Stimulated activated CD8-positive, alpha-beta memory T cell treated with anti-CD3 and anti-CD28 coated beads, Interleukin-12 subunit alpha, Interleukin-12 subunit beta, amount 100 ng/mL, for 24 hours (primary cell): ENCODE results near the gene UBE2D2.
"Not testable (repeated sequence)": the region's sequence is repeated elsewhere in the genome, so short reads cannot be mapped to it uniquely, and the experiment has no call there.

Source experiments
- DNase-seq: peaks from one replicate; pipeline ENCODE4 v3.0.0-alpha.2; 2020; ENCODE audit errors: extremely low read depth

Gene UBE2D2

DNA sequence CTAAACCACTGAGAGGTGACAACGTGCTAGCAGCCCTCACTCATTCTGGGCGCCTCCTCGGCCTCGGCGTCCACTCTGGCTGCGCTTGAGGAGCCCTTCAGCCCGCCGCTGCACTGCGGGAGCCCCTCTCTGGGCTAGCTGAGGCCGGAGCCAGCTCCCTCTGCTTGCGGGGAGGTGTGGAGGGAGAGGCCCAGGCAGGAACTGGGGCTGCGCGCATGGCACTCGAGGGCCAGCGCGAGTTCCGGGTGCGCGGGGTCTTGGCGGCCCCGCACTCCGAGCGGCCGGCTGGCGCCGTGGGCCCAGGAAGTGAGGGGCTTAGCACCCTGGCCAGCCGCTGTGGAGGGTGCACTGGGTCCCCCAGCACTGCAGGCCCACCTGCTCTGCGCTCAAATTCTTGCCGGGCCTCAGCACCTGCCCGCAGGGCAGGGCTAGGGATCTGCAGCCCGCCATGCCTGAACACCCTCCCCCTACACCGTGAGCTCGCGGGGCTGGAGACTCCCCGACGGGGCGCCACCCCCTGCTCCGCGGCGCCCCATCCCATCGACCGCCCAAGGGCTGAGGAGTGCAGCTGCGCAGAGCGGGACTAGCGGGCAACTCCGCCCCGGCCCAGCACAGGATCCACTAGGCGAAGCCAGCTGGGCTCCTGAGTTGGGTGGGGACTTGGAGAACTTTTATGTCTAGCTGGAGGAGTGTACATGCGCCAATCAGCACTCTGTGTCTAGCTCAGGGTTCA is 11.8 kb upstream of the UBE2D2 start:
- DNase-seq = no peak

DNA sequence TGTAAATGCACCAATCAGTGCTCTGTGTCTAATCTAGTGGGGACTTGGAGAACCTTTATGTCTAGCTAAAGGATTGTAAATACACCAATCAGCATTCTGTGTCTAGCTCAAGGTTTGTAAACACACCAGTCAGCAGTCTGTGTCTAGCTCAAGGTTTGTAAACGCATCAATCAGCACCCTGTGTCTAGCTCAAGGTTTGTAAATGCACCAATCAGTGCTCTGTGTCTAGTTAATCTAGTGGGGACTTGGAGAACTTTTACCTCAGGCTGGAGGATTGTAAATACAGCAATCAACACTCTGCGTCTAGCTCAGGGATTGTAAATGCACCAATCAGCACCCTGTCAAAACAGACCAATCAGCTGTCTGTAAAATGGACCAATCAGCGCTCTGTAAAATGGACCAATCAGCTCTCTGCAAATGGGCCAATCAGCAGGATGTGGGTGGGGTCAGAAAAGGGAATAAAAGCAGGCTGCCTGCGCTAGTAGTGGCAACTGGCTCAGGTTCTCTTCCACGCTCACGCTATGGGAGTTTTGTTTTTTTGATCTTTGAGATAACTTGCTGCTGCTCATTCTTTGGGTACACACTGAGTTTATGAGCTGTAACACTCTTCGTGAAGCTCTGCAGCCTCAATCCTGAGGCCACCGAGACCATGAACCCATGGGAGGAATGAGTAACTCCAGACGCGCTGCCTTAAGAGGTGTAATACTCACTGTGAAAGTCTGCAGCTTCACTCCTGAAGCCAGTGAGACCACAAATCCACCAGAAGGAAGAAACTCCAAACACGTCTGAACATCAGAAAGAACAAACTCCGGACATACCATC is 10.9 kb upstream of the UBE2D2 start:
- not testable (repeated sequence) for DNase-seq

DNA sequence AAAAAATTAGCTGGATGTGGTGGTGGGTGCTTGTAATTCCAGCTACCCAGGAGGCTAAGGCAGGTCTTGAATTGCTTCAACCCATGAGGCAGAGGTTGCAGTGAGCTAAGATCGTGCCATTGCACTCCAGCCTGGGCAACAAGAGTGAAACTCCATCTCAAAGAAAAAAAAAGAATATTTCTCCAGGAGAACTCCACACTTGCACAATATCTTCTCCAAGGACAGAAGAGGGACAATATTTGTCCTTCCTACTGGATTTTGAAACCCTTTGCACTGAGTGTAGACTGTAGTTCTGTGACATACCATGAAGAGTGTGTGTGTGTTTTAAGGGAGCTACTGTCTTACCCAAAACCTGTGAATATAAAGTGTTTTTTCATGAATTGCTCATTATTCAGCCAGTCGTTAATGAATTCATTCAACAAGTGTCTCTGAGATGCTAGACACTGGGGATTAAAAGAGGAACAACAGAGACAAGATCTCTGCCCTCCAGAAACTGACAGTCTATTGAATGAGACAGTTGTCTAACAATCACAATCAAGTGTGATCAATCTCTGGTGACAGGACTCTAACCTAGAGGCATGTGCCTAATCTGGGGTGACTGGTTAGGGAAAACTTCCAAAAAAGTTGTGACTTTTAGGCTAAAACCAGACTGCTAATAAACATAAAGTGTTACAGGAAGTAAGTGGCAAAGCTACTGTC is 9.8 kb upstream of the UBE2D2 start:
- no peak for DNase-seq

DNA sequence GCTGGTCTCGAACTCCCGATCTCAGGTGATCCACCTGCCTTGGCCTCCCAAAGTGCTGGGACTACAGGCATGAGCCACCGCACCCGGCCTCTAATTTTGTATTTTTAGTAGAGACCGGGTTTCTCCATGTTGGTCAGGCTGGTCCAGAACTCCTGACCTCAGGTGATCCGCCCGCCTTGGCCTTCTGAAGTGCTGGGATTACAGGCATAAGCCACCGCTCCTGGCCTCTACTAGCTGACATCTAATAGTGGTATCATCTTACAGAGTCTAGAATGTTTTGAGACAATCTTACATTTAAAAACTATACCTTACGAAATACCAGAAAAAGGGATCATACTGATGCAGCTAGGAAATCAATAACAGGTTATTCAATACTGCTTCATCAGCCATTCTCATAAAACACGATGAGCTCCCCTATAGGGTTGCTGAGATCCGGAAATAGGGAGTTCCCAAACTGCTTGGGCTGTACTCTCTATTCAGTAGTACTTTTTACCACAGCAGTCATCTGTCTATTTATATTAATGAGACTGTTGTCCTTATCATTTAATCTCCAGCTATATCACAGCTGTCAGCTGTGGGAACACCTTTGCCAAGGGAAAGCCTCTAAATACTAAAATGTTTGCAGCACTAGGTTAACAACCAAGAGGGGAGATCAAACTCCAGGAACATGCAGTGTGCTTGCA is 8.1 kb upstream of the UBE2D2 start:
- no peak for DNase-seq

DNA sequence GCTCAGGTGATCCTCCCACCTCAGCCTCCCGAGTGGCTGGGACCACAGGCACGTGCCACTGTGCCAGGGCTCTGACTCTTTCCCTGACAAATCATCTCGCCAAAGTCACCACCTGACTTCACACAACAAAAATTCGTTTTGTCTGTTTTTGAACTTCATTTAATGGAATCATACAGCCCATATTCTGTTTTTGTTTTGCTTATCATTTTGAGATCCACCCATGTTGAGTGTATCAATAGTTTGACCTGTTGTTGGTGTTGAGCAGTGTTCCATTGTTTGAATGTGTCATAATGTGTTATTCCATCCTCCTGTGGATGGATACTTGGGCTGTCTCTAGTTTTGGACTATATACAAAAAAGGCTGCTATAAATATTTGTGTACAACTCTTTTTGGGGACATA is 6.9 kb upstream of the UBE2D2 start:
- no peak for DNase-seq

DNA sequence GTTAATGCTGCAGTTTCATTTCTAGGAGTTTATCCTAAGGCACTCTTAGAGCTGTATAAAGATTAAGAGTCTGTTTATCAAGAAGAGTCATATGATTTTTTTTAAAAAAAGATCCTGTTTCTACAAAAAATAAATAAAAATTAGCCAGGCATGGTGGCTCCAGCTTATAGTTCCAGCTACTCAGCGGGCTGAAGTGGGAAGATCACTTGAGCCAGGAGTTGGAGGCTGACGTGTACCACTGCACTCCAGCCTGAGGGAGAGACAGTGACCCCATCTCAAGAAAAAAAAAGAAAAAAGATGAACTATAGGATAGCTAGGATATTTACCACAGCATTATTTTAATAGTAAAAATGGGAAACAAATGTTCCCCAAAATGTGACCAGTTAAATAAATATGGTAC is 3.3 kb upstream of the UBE2D2 start:
- no peak for DNase-seq

DNA sequence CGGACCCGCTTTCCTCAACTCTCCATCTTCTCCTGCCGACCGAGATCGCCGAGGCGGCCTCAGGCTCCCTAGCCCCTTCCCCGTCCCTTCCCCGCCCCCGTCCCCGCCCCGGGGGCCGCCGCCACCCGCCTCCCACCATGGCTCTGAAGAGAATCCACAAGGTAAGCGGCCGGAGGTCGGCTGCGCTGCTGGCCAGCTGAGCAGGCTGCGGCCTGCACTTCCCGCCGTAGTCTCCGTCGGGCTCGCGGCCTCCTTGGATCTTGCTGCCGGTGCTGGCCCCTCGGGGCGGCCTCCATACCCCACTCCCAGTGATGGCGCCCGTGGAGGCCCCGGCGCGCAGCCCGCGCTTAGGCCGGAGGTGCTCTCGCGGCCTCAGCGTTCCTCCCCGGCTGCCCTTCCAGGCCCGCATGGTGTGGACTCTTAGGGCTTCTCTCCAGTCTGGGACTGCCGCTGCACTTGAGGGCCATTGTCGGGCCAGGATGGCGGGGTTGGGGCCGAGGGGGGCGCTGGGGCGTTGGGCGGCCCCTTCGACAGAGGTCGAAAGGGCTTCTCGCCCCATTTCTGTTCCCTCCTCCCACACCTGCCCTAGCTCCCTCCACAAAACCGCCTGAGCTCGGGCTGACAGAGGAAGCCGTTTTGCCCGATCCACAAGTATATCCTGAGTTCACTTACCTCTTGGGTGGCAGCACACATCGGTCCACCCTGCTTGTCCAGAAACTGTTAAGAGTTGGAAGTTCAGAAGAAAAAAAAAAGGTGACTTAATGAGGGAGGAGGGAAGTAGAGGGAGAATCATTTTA is 714 bp downstream of the UBE2D2 start:
- peak; percentile 12 for DNase-seq

DNA sequence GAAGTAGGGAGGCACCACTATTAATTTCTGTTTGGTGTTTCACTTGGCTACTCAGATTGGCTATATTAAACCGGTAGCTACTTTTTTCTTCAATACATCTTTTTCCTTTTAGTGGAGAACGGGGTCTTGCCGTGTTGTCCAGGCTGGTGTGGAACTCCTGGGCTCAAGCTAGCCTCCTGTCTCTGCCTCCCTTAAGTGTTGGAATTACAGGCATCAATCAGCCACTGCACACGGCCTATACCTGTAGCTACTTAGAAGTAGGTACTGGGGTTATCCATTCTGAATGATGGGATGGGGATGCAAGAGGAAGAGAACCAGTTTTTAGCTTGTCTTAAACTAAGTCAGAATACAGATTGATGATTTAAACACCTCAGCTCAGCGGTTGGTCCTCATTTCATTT is 1.7 kb downstream of the UBE2D2 start:
- DNase-seq = no peak

DNA sequence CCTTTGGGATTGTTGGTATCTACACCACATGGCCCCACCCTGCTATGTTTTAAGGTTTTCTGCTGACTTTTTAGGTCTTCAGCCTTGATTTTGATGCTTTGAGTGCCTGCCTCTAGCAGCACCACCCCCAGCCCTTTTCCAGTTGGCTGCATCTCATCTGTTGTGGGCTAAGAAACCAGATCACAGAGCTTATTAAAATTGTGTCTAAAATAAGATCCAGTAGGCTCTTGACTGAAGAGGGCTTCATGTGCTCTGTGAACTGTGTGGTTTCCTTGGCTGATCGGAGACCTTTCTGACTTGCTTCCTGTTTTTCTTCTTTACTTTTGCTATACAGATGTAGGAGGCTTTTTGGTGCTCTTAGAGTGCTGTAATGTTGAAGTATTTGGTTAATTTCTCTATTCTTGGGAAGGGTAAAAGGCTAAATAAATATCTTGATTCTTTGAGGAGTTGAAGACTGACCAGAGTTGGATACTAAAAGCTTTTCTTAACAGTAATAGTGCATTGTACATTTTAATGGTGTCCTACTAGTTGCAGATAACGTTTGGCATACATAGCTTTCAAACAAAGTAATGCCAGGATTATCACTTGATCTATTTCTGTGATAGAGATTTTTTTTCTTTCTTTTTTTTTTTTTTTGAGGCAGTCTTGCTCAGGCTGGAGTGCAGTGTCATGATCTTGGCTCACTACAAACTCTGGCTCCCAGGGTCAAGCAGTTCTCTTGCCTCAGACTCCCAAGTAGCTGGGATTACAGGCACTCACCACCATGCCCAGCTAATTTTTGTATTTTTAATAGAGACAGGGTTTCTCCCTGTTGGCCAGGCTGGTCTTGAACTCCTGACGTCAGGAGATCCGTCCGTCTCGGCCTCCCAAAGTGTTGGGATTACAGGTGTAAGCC is 4.5 kb downstream of the UBE2D2 start:
- no peak for DNase-seq

DNA sequence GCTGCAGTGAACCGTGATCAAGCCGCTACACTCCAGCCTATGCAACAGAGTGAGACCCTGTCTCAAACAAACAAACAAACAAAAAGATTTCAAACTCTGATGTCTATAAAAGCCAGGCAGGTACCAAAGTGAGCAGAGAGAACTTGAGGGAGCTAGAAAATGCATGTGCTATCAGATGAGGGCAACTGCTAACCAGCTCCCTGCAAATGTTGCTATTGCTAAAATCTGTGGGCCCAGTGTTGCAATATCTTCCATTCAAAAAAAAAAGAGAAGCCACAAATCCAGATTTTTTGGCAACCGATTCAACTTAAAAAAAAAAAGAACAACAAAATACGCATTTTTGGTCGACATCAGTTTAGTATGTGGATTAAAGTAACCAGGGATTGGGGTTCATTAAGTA is 5.5 kb downstream of the UBE2D2 start:
- DNase-seq = no peak

DNA sequence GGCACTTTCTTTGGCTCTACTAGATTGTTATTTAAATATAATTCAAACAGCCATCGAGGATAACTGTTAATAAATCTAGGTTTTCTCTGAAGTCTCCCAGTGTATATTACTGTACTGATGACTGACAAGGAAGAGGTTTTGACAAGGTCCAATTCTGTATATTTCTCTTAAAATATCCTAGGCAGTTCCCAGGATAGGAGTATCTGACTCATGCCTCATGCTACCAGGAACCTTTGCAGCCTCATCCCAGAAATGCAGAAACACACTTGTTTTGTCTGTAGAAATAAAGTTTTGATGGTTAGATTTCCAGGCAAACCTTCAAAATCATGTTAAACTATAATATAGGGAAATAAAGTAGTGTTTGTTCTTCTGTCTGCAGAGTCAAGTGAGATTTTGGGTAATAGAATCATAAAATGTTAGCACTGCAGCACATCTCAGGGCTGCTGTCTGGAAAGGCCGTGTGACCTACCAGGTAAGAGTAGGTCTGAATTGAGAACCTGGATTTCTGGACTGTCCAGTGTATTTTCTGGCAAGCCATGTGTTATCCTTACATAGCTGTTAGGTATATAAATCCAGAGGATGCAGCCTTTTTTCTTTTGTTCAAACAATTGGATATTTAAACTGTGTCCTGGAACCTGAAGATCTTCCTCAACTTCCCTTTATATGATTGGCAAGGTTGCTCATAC is 8.3 kb downstream of the UBE2D2 start:
- no peak for DNase-seq

DNA sequence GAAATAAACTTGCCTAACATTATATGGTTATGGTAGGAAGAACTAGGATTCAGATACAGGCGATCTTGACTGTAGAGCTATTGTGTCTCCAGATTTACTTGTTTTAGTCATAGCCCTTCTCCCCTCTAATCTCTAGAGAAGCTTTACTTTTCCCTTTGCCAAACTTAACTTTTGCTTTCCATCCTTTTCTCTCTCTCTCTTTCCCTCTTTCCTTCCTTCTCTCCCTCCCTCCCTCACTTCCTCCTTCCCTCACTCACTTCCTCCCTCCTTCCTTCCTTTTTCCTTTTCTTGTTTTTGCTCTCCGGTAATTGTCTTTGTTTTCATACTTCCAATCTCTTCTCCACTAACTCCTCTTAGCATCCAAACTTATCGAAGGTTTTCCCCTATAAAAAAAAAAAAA is 10.4 kb downstream of the UBE2D2 start:
- DNase-seq = no peak

DNA sequence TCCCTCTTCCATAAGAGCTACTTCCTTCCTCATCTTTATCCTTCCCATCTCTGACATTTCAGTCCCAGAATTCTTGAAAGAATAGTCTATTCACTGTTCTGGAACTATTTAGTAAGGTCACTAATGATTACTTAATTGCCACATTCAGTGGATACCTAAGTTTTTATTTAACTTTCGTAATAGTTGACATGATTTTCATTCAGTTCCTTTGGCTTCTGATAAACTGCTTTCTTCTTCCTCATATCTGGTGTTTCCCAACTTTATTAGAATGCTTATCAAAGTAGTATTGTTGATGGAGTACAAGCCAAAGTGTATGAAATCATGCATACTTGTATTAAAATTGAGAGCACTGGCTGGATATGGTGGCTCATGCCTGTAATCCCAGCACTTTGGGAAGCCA is 10.8 kb downstream of the UBE2D2 start:
- DNase-seq = no peak

DNA sequence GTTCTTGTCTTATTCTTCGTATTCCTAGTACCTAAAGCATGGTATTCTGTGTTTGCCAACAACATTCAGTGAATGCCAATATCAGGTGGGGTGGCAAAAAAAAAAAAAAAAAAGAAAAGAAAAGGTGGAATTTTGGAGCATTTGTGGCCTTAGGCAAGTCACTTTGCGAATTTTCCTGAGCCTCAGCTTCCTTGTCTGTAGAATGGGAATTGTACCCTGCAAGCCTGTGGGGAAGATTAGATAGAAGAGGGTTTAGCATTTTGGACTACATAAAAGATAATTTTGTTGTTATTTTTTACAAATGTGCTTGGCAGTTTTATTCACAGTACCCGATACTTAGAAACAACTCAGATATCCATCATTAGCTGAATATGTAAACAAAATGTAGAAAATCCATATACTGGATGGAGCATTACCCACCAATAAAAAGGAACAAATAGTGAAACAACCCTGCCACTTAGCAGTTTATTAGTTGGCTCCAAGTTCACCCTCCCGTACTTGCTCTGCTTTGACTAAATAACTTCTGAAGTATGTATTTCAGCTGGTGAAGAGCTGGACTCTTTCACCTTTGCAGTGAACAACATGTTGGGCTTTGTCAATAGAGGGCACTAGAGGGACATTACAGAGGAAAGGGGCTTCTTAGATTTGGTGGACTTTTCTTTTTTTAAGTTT is 13.6 kb downstream of the UBE2D2 start:
- DNase-seq = no peak

DNA sequence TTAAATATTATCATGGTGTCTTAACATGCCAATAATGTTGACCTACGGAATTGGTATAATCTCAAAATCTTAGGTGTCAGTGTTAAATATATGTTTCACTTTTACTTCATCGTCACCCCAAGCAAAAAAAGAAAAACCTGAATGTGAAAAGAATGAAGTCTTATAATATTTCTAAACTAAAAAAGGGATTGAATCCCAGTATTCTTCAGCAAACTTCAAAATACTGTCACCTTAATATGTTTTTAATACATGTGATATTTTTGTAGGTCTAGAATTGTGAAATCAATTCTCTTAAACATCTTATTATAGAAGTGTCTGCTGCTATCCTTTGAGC is 14.1 kb downstream of the UBE2D2 start:
- no peak for DNase-seq

DNA sequence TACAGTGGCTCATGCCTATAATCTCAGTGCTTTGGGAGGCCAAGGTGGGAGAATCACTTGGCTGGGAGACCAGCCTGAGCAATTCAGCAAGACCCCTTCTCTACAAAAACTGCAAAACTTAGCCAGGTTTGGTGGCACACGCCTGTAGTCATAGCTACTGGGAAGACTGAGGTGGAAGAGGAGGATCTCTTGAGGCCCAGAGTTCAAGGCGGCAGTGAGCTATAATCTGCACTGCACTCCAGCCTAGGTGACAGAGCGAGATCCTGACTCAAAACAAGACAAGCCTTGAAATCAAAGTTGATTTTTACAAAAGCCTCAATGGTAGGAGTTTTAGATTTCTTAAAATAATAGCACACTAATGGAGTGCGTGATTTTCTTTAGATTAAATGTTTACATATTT is 14.6 kb downstream of the UBE2D2 start:
- no peak for DNase-seq

DNA sequence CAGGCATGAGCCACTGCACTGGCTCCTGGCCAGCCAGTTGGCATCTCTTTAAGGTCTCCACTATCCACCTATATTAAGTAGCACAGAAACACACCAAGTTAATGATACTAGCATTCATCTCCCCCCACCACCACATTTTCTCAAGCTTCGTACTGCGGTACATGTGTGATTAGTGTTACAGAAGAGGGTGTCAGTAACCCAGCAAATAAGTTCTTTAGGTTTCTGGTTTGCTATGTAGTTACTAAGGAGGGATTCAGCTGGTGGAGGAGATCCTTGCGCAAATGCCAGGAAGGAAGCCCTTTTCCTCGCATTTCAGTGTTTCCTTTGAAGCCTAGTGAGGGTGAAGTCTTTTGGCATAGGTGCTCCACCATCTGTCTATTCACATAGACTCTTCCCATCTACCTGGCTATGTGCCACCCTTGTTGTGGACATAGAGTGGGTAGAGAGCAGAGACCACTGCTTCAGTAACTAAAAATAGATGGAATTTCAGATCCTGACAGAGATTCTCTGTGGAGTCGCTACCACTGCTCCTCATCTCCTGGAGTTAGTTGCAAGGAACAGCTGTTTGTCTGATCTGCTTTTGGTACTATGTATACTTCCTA is 16.7 kb downstream of the UBE2D2 start:
- DNase-seq = no peak

DNA sequence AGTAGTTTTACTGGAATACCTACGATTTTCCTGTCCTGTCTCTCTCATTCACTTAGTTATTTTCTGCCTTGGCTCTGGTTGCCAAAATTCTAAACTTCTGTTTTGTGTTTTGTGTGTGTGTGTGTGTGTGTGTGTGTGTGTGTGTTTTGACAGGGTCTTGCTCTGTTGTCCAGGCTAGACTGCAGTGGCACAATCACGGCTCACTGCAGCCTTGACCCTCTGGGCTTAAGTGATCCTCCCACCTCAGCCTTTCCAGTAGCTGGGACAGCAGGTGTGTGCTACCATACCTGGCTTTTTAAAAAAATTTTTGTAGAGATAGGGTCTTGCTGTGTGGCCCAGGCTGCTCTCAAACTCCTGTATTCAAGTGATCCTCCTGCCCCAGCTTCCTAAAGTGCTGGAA is 17.2 kb downstream of the UBE2D2 start:
- no peak for DNase-seq

DNA sequence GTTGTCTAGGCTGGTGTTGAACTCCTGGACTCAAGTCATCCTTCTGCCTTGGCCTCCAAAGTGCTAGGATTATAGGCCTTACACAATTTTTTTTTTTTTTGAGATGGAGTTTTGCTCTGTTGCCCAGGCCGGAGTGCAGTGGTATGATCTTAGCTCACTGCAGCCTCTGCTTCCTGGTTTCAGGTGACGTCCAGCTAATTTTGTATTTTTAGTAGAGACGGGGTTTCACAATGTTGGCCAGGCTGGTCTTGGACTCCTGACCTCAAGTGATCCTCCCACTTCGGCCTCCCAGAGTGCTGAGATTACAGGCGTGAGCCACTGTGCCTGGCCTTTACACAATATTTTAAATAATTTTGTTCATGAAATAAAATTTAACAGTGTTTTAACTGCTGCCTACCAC is 21.0 kb downstream of the UBE2D2 start:
- not testable (repeated sequence) for DNase-seq
